EH (cell line): ENCODE measurements around the gene PPP3R2.
A peak's percentile ranks its signal among the peaks of the same experiment; 100 is the strongest.

Experiments used
- DNase-seq: peaks from one replicate; pipeline ENCODE4 v3.0.0-alpha.2; 2015; ENCODE audit warnings: low read depth

The PPP3R2 gene

GRCh38 chr9:101594796-101595195 lies at the start of gene PPP3R2:
PPP3R2 (minus strand) TSS chr9:101594969; CDS start chr9:101594921, 48 bp downstream.
- no peak for DNase-seq

- no peak for DNase-seq
Observed at GRCh38 chr9:101639785-101640665, 45.3 kb upstream of the PPP3R2 start.

- DNase-seq: no peak
Observed at GRCh38 chr9:101639311-101639710, 44.5 kb upstream of the PPP3R2 start.

- no peak for DNase-seq
Observed at GRCh38 chr9:101636247-101636646, 41.5 kb upstream of the PPP3R2 start.

- DNase-seq: no peak
Observed at GRCh38 chr9:101635473-101635872, 40.7 kb upstream of the PPP3R2 start.

GRCh38 chr9:101634741-101635409 lies 40.1 kb upstream of the PPP3R2 start:
- DNase-seq: no peak

- no peak for DNase-seq
Observed at GRCh38 chr9:101632611-101633010, 37.8 kb upstream of the PPP3R2 start.

- DNase-seq: no peak
Observed at GRCh38 chr9:101631892-101632291, 37.1 kb upstream of the PPP3R2 start.

- no peak for DNase-seq
Observed at GRCh38 chr9:101629636-101630035, 34.9 kb upstream of the PPP3R2 start.

GRCh38 chr9:101628173-101628572 lies 33.4 kb upstream of the PPP3R2 start:
- peak; percentile 20 for DNase-seq

GRCh38 chr9:101626295-101626694 lies 31.5 kb upstream of the PPP3R2 start:
- no peak for DNase-seq

GRCh38 chr9:101625876-101626275 lies 31.1 kb upstream of the PPP3R2 start:
- DNase-seq: no peak

- DNase-seq: no peak
Observed at GRCh38 chr9:101620452-101620851, 25.7 kb upstream of the PPP3R2 start.

- no peak for DNase-seq
Observed at GRCh38 chr9:101618698-101619097, 23.9 kb upstream of the PPP3R2 start.

GRCh38 chr9:101605547-101605946 lies 10.8 kb upstream of the PPP3R2 start:
- no peak for DNase-seq

GRCh38 chr9:101604296-101604695 lies 9.5 kb upstream of the PPP3R2 start:
- no peak for DNase-seq

GRCh38 chr9:101601904-101602765 lies 7.4 kb upstream of the PPP3R2 start:
- peak; percentile 59 for DNase-seq

- no peak for DNase-seq
Observed at GRCh38 chr9:101593345-101593744, 1.4 kb downstream of the PPP3R2 start.

- peak; percentile 3 for DNase-seq
Observed at GRCh38 chr9:101592788-101593187, 2.0 kb downstream of the PPP3R2 start.

- DNase-seq: no peak
Observed at GRCh38 chr9:101591787-101592446, 2.9 kb downstream of the PPP3R2 start.

GRCh38 chr9:101590901-101591300 lies 3.9 kb downstream of the PPP3R2 start:
- no peak for DNase-seq

- DNase-seq: peak; percentile 89
Observed at GRCh38 chr9:101590074-101590473, 4.7 kb downstream of the PPP3R2 start.
